Hematopoietic multipotent progenitor cell treated with erythropoietin and hydrocortisone succinate and interleukin-3 and kit ligand, for 17 days (in vitro differentiated cells): ENCODE measurements around the gene SREBF2.

Experiments
- DNase-seq: peaks from one replicate; pipeline ENCODE4 v3.0.0-alpha.2; 2015; ENCODE audit warnings: low spot score

The SREBF2 gene

DNA sequence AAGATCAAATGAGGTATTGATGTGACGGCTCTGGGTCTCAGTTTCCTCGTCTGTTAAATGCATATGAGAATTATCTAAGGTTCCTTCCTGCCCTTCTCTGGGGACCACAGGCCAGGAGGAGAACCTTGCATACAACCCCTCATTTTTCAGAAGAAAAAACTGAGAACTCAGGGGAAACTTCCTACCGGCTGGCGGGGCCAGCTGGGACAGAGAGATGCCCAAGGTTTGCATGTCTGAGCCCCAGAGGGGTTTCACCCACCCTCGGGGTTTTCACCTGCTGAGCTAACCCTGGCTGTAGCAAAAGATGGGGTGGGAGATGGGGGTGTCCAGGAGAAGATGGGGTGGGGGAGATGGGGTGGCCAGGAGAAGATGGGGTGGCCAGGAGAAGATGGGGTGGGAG is 89.4 kb downstream of the SREBF2 start:
- no peak for DNase-seq

- DNase-seq: no peak
These were observed 90.2 kb downstream of the SREBF2 start for GRCh38 chr22:41922940-41923594.

DNA sequence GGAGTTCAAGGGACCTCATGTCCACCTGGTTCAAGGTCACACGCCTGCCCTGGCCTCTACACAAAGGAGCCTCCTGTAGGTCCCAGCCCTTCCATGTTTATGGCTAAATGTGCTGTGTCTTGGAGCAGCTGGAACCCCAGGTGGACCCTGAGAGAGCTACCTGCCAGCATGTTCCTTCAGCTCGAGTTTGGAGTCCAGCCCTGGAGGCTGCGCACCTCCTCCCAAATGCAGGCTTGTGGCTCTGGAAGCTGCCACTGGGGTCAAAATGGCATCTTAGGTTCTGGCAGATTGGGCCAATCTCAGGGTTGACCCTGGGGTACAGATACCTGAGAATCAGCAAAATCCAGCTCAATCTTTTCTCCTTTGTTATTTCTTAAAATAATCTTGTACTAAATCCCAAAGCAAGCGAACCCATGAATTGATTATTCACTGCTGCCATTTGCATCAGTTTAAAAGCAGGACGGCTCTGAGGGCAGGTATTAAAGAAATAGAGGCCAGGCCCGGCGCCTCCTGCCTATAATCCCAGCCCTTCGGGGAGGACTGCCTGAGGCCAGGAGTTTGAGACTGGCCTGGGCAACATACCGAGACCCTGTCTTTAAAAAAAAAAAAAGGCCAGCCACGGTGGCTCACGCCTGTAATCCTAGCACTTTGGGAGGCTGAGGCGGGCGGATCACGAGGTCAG is 90.8 kb downstream of the SREBF2 start:
- no peak for DNase-seq

GRCh38 chr22:41925783-41926460 is 93.0 kb downstream of the SREBF2 start:
- DNase-seq: no peak

- DNase-seq: no peak
These were observed 94.9 kb downstream of the SREBF2 start for GRCh38 chr22:41927813-41928212.

DNA sequence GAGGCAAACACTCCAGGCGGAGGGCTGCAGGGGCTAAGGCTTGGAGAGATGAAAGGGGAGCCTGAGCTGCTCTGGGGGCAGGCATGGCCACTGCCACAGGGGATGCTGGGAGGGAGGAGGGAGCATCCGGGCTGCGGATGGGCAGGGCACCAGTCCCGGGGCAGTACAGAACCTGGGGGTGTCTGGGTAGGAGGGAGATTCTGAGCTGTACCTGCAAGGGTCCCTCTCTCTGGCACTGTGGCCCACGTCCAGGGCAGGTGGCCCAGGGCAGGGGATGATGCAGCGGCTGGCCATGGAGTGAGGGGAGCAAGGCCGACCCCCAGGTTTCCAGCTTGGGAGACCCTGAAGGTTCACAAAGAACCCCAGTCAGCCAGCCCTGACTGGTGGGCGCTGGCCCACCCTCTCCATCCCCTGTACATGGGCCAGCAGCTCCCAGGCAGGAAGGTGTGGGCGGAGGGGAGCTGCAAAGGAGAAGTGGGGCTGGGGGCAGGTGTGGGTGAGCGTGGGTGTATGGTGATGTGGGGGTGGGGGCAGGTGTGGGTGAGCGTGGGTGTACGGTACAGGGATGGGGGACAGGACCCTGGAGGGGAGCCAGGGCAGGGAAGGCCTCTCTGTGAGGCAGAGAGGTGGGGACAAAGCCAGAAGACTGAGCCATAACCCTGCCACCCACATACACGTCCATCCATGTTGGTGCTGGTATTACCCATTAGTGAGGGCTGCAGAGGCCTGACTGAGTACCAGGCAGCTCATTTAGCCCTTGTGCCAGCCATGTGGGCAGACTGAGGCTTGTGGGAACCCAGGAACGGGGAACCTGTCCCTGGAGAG is 95.9 kb downstream of the SREBF2 start:
- DNase-seq: no peak

DNA sequence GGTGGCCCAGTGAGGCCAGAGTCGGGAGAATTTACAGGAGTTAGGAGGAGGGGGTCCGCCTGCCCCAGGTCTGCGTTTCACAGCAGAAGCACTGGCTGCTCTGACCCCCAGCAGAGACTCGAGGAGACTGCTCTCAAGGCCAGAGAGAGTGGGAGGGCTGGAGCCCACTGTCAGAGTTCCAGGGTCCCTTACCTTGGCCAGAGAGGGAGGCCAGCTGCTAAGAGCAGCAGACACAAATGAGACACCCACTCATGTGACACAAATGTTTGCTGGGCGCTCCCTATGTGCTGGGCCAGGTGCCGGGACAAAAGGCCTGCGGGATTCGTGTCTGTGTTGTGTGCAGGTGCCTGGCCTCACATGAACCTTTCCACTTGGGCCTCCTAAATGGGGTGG is 96.5 kb downstream of the SREBF2 start:
- no peak for DNase-seq

DNA sequence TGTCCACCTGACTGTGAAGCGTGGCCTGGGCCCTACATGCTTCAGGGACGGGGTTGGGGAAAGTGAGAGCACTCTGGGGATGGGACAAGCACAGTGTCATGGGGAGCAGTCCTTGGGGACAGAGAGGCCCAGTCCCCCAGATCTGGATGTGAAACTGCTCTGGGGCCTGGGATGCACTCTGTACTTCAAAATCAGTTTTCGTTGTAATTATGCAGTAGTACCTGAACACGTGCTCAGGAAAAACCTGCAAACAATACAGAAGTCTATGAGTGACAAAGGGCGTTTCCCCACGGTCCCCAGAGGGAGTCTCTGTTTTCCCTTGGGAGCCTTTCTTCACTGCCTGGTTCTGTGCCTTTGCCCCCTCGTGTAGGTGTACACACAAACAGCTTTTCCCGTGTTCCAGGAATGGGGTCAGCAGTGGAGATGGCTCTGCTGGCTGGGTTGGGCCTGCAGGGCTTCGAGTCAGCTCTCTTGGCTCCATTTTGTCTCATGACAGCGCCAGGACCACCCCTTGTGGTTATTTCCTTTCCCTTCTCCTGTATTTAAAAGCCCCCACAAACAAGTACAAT is 98.9 kb downstream of the SREBF2 start:
- no peak for DNase-seq

DNA sequence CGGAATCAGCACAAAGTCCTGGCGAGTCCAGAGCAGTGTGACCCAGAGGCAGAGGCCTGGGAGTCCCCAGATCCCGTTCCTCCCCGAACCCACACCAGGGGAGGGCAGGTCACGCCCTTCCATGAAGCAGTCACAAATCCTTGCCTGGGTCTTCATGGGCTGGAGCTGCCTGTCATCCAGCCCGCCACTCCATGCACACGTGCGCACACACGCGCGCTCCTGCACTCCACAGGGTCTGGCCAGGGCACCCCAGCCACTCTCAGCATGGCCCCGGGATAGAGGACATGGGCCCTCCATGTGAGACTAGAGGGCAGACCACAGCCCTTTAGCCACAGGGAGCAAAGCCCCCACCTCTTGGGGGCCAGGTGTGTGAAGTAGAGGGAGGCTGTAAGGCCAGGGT is 99.4 kb downstream of the SREBF2 start:
- no peak for DNase-seq

GRCh38 chr22:41933411-41934177 is 100.7 kb downstream of the SREBF2 start:
- DNase-seq: no peak

- DNase-seq: no peak
These were observed 101.5 kb downstream of the SREBF2 start for GRCh38 chr22:41934284-41935014.

DNA sequence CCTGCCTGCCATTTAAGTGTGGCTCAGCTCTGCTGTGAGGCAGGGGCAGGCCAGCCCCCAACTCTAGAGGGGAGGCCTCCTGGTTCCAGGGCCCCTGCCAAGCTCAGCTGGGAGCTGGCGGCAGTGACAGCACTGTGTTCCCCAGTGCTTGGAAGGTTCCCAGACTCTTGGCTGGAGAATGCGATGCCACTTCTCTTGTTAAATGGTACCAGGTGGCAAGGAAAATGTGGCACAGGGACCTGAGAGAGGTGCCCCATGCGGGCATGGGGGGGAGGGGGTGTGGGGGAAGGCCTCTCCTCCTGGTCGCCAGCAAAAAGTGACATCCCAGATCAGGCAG is 102.1 kb downstream of the SREBF2 start:
- no peak for DNase-seq

DNA sequence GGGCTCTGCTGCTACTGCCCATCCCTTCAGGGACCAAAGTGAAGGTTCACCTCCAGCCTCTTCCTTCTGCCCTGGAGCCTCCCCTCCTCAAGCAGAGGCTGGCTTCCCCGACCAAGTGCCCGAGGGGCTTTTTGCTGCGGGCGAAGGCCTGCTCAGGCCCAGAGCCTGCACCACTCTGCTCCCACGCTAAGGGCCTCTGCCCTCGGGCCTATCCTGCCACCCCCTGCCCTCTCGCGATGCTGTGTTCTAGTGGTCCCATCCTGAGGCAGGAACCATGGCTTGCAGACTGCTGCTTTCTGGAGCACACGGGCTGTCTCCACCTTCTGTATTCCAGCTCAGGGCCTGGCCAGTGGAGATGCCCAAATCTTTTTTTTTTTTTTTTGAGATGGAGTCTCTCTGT is 102.6 kb downstream of the SREBF2 start:
- no peak for DNase-seq

- no peak for DNase-seq
These were observed 103.9 kb downstream of the SREBF2 start for GRCh38 chr22:41936894-41937169.

GRCh38 chr22:41939981-41940831 is 107.3 kb downstream of the SREBF2 start:
- DNase-seq: no peak

- peak; percentile 81 for DNase-seq
These were observed 108.2 kb downstream of the SREBF2 start for GRCh38 chr22:41940832-41941765.

- DNase-seq: no peak
These were observed 110.8 kb downstream of the SREBF2 start for GRCh38 chr22:41943661-41944209.

DNA sequence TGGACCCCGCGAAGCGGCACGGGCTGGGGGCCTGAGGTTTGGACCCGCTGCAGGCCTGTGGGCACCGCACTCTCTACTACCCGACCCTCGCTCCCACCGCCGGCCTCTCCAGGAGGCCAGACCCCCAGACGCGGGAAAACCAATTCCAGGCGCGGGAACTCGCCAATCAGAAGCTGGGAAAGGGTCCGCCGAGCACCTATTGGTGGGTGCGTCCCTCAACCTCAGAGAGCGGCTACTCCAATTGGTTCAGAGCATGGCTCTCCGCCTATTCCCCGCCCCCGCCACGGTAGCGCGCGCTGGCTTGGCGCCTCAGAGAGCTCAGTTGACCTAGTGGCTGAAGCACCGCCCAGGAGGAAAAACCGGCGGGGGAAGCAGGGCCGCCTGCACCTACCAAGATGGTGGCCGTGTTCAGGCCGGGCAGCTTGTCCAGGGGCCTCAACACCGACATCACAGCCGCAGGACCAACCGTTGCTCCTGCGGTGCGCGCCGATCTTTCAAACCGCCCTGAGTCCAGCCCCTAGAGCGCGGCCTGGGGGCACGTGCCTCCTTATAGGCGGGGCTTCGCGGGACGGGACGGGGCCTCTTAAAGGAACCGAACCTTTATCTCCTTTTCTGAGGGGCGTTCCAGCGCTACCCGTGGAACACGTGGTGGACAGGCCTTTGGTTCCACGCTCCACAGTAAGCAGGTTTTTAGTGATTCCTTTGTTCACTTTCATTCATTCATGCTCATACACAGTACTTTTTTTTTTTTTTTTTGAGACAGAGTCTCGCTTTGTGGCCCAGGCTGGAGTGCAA is 113.9 kb downstream of the SREBF2 start, which contains the start of gene CENPM:
Gene CENPM, minus strand, starts transcription at position 524 of the 795 bp plus-strand sequence. Its CDS starts 76 bp downstream, at position 448.
- DNase-seq: peak; percentile 82
